Endothelial cell of umbilical vein (primary cell): ENCODE data around the gene MMP25. TPM values are rescaled to one million over a fixed set of nuclear protein-coding genes. Genes with fewer than 3 reads are reported as not detected.

Source experiments
- BruUV-seq: library from RNA; stranded (reverse); fragments of 400-500 nt; replicated peaks from 2 replicates; lab custom pipeline; 2021; lab: Mats Ljungman, UMichigan
- CTCF ChIA-PET: fragments of 300-600, 350-600 bp; sonication (Branson Sonifier 250); formaldehyde crosslinking; loops from one replicate; lab custom pipeline; 2021; ENCODE audit warnings: antibody characterized with exemption, inconsistent platforms; lab: Charles Lee
- POLR2A ChIA-PET: fragments of 300-600, 350-600 bp; sonication (Branson Sonifier 250); formaldehyde crosslinking; loops from one replicate; lab custom pipeline; 2021; ENCODE audit warnings: antibody characterized with exemption, inconsistent platforms; lab: Charles Lee
- DNase-seq: peaks from one replicate; pipeline ENCODE4 v3.0.0-alpha.2; 2011; ENCODE audit warnings: low read depth, low spot score
- FAIRE-seq: peaks from 2 replicates; lab custom pipeline; 2011; peaks lifted over from hg19 to GRCh38; lab: Jason Lieb, UNC
- H2AFZ ChIP-seq: 2 replicates; pipeline ENCODE4 v1.6.0; 2012; ENCODE audit warnings: low read depth, low read length, control low read depth, inconsistent platforms
- H3K27ac ChIP-seq: 2 replicates; pipeline ENCODE4 v1.5.1; 2011; ENCODE audit warnings: low read depth, mild to moderate bottlenecking, control low read depth, low read length, moderate library complexity; ENCODE audit not compliant: insufficient read depth
- H3K27me3 ChIP-seq, 2 experiments: 2 replicates each; pipeline versions ENCODE4 v1.6.0 to v1.6.1; 2011; ENCODE audit warnings: low read length in 2 of 2, mixed read lengths in 1 of 2; ENCODE audit not compliant: control insufficient read depth in 2 of 2, insufficient read depth in 2 of 2
- H3K36me3 ChIP-seq, 2 experiments: 2 replicates in 1 of 2; 3 replicates in 1 of 2; pipeline ENCODE4 v1.5.1; 2011; ENCODE audit warnings: low read length in 2 of 2, mild to moderate bottlenecking in 1 of 2, moderate library complexity in 1 of 2; ENCODE audit not compliant: control insufficient read depth in 2 of 2, insufficient read depth in 2 of 2; ENCODE audit errors: extremely low read depth in 1 of 2
- H3K4me1 ChIP-seq: 3 replicates; pipeline ENCODE4 v1.5.1; 2011; ENCODE audit warnings: mild to moderate bottlenecking, low read length; ENCODE audit not compliant: control insufficient read depth, insufficient read depth; ENCODE audit errors: extremely low read depth
- H3K4me2 ChIP-seq: 2 replicates; pipeline ENCODE4 v1.6.1; 2011; ENCODE audit warnings: low read length, control low read depth, mixed read lengths; ENCODE audit not compliant: insufficient read depth
- H3K4me3 ChIP-seq, 3 experiments: fragments of 200-600 bp in 1 of 3; sonication (generic), shearing (Covaris generic) in 1 of 3; replicated peaks in 1 of 3; 2 replicates each; pipeline ENCODE4 v1.5.1; 2011 to 2016; ENCODE audit warnings: control low read depth in 3 of 3, low read length in 3 of 3, mild to moderate bottlenecking in 2 of 3, inconsistent platforms in 1 of 3, low read depth in 1 of 3, moderate library complexity in 1 of 3; ENCODE audit not compliant: insufficient read depth in 1 of 3
- H3K79me2 ChIP-seq: 2 replicates; pipeline ENCODE4 v1.6.0; 2012; ENCODE audit warnings: low read length, inconsistent platforms; ENCODE audit not compliant: control insufficient read depth, insufficient read depth
- H3K9ac ChIP-seq: replicated peaks from 2 replicates; pipeline ENCODE3; 2011; ENCODE audit warnings: low read length, control low read depth; ENCODE audit not compliant: insufficient read depth; ENCODE audit errors: extremely low read depth
- H3K9me1 ChIP-seq: replicated peaks from 3 replicates; pipeline ENCODE4 v1.6.0; 2011; ENCODE audit warnings: mild to moderate bottlenecking, low read length; ENCODE audit not compliant: control insufficient read depth, insufficient read depth; ENCODE audit errors: extremely low read depth
- H3K9me3 ChIP-seq: replicated peaks from 2 replicates; pipeline ENCODE4 v1.5.1; 2012; ENCODE audit warnings: low read length, inconsistent platforms; ENCODE audit not compliant: control insufficient read depth, insufficient read depth
- H4K20me1 ChIP-seq: replicated peaks from 2 replicates; pipeline ENCODE3; 2011; ENCODE audit warnings: mild to moderate bottlenecking, low read length; ENCODE audit not compliant: control insufficient read depth, insufficient read depth; ENCODE audit errors: extremely low read depth
- CTCF ChIP-seq, 2 donors: IDR thresholded peaks; 1 replicate in 1 of 2; 2 replicates in 1 of 2; pipeline ENCODE4 v1.5.1; 2011; ENCODE audit warnings: low read length in 2 of 2, mild to moderate bottlenecking in 2 of 2, moderate library complexity in 2 of 2, control low read depth in 1 of 2, inconsistent platforms in 1 of 2, low read depth in 1 of 2; ENCODE audit not compliant: insufficient read depth in 1 of 2; ENCODE audit errors: extremely low read depth in 1 of 2
- EZH2 ChIP-seq: IDR thresholded peaks from 2 replicates; pipeline ENCODE4 v1.6.1; 2012; ENCODE audit warnings: borderline replicate concordance, low read depth, mild to moderate bottlenecking, moderate library complexity, low read length, inconsistent platforms; ENCODE audit not compliant: severe bottlenecking
- FOS ChIP-seq: IDR thresholded peaks from 2 replicates; pipeline ENCODE4 v1.6.1; 2011; ENCODE audit warnings: mild to moderate bottlenecking, low read length, moderate library complexity, borderline replicate concordance; ENCODE audit not compliant: insufficient read depth
- GATA2 ChIP-seq: IDR thresholded peaks from 2 replicates; pipeline ENCODE4 v1.7.0; 2011; ENCODE audit warnings: low read depth, mild to moderate bottlenecking, moderate library complexity, mixed read lengths, low read length; ENCODE audit not compliant: insufficient read length, insufficient read depth
- JUN ChIP-seq: IDR thresholded peaks from 2 replicates; pipeline ENCODE4 v1.6.1; 2011; ENCODE audit warnings: borderline replicate concordance, low read depth; ENCODE audit not compliant: insufficient read length, insufficient read depth
- MYC ChIP-seq: IDR thresholded peaks from one replicate; pipeline ENCODE4 v1.6.1; 2011; ENCODE audit warnings: mild to moderate bottlenecking, low read depth, low read length
- POLR2A ChIP-seq: IDR thresholded peaks from 2 replicates; pipeline ENCODE4 v1.6.1; 2012; ENCODE audit warnings: low read depth, mild to moderate bottlenecking, control low read depth, low read length
- POLR2AphosphoS5 ChIP-seq: IDR thresholded peaks from 2 replicates; pipeline ENCODE4 v1.6.1; 2012; ENCODE audit warnings: low read depth, mild to moderate bottlenecking, control low read depth, low read length, moderate library complexity; ENCODE audit not compliant: insufficient read depth
- dilution Hi-C: fragments of 300-500 bp; cut with MboI; formaldehyde crosslinking; loops from one replicate; pipeline ENCODE4 v1.15.0; 2019; ENCODE audit warnings: low sequenced_read_pairs; ENCODE audit not compliant: extremely low pct_ligation_motif_present
- intact Hi-C: fragments of 100-400 bp; cut with micrococcal nuclease; formaldehyde crosslinking; loops from one replicate; pipeline ENCODE4 v1.10.0; 2022
- polyA plus RNA-seq, 4 experiments: library from polyadenylated mRNA; depleted of rRNA in 3 of 4; stranded (reverse) in 3 of 4; unstranded in 1 of 4; fragments of >200 nt; gene quantifications; 2 replicates each; pipeline versions ENCODE4 v1.2.1 to v1.2.3, GENCODE V29; 2011 to 2012; ENCODE audit warnings: missing spikeins in 1 of 4
- total RNA-seq: library from RNA; stranded (reverse); gene quantifications from 2 replicates; pipeline ENCODE4 v1.2.3, GENCODE V29; 2021
- TF ChIP-seq, protein P1 (sequence below): IDR thresholded peaks from 2 replicates; pipeline ENCODE4 v1.6.1; 2011; ENCODE audit not compliant: insufficient read depth, insufficient read length

Gene MMP25
- total and polyA plus RNA-seq, 2 donors (not counting 3 experiments of a cell fraction or from before 2014, with no cell fraction given), result 0.08 to 0.35 TPM

- H3K4me1 ChIP-seq, result no peaks in the 10 kb centered on the region
- ChIA-PET POLR2A (no interaction called here), CTCF (no interaction called here)
- H4K20me1 ChIP-seq, result no peaks in the 10 kb centered on the region
- H3K9me3 ChIP-seq, result no peaks in the 10 kb centered on the region
- FAIRE-seq, result no peak
- H3K4me2 ChIP-seq, result no peak overlapping the region
- peaks cover 0 to 4% of the 10 kb centered on the region in 2 experiments for H3K36me3 ChIP-seq
- H3K27me3 ChIP-seq, result peaks cover 0 to 2% of the 10 kb centered on the region in 2 experiments
- no peaks in the 10 kb centered on the region for H3K79me2 ChIP-seq
- no peak overlapping the region for H2AFZ ChIP-seq
- dilution Hi-C loops (no loop called here), intact Hi-C loops (no loop called here)
- TF ChIP-seq GATA2, result no peak
- TF ChIP-seq JUN, result no peak
- no peak for TF ChIP-seq FOS
- TF ChIP-seq, protein P1, sequence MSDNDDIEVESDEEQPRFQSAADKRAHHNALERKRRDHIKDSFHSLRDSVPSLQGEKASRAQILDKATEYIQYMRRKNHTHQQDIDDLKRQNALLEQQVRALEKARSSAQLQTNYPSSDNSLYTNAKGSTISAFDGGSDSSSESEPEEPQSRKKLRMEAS, result no peak
- TF ChIP-seq EZH2, result no peak
- H3K9me1 ChIP-seq, result no peaks in the 10 kb centered on the region
- H3K27ac ChIP-seq, result no peak overlapping the region
- H3K9ac ChIP-seq, result no peak overlapping the region
- H3K4me3 ChIP-seq, result no peak overlapping the region
- no peak for DNase-seq
- BruUV-seq, result no TSS peak
Measured at GRCh38 chr16:3073448-3073847, 27.1 kb downstream of the MMP25 start.

DNA sequence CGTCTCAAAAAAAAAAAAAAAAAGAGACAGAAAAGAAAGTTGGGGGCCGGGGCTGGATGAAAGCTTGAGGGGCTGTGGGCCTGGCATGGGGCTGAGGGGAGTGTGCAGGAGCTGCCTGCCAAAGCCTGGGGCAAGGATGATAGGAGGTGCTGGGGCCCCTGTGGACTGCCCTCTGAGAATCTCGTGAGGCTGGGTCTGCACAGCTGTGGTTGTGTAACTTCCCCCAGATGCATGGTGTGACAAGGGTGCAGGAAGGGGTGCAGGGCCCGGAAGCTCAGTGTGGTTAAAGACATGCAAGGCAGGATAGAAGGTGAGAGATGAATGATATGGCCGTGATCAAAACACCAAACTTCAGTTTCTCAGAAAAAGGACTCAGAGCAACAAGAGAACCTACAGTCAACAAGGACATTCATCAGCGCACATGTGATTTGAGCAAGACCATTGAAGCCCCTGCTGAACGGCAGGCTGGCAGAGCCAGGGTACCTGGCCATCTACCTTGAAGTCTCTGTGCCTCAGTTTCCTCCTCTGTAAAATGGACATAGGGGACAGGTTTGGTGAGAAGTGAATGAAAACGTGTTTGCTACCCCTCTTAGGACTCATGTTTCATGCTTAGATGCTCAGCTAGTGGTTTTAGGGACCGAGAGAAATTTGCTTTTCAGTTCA, 28.6 kb downstream of the MMP25 start:
- ChIA-PET POLR2A (no interaction called here), CTCF (no interaction called here)
- no peaks in the 10 kb centered on the region for H3K36me3 ChIP-seq

More for the DNA sequence above, 28.6 kb downstream of the MMP25 start:
- Histone ChIP-seq H2AFZ (no peak overlapping the region), H4K20me1 (no peaks in the 10 kb centered on the region), H3K79me2 (no peaks in the 10 kb centered on the region), H3K9ac (no peak overlapping the region), H3K9me3 (no peaks in the 10 kb centered on the region), H3K27me3 (peaks cover 0 to 2% of the 10 kb centered on the region in 2 experiments), H3K4me1 (no peaks in the 10 kb centered on the region), H3K9me1 (no peaks in the 10 kb centered on the region), H3K27ac (no peak overlapping the region), H3K4me3 (no peak overlapping the region), H3K4me2 (no peak overlapping the region)
- intact Hi-C loops (no loop called here), dilution Hi-C loops (no loop called here)
- no TSS peak for BruUV-seq
- DNase-seq (no peak), FAIRE-seq (no peak)
- TF ChIP-seq CTCF (IDR thresholded peaks at IDR 0.05; ENCODE audit: extremely low read depth in 1 of 2, insufficient read depth in 1 of 2, low read depth in 1 of 2, low read length in 2 of 2) (no peak), FOS (no peak), JUN (no peak), POLR2AphosphoS5 (no peak), MYC (no peak), POLR2A (no peak), GATA2 (no peak), EZH2 (no peak)
- TF ChIP-seq, protein P1, result no peak
